Activated naive CD8-positive, alpha-beta T cell treated with anti-CD3 and anti-CD28 coated beads, Interleukin-2, amount 10 ng/mL, durations not matched to agents 7 days and 5 days (primary cell): ENCODE results near the gene IL12RB1. TPM values are rescaled to one million over a fixed set of nuclear protein-coding genes. Genes with fewer than 3 reads are reported as not detected.
A peak's percentile ranks its signal among the peaks of the same experiment; 100 is the strongest.

Source experiments
- ATAC-seq: fragments of 150-1000 bp; cut with Tn5 transposase; one replicate; pipeline ENCODE4 v1.10.0; 2021; ENCODE audit warnings: low read depth, moderate library complexity
- POLR2A ChIA-PET: fragments of 350-600 bp; sonication (Branson Sonifier 250); formaldehyde crosslinking; loops from one replicate; lab custom pipeline; 2021; ENCODE audit warnings: antibody characterized with exemption; lab: Charles Lee
- DNase-seq: peaks from one replicate; pipeline ENCODE4 v3.0.0; 2021
- H3K27ac Mint-ChIP-seq: one replicate; pipeline ENCODE4 v1.8.0; 2022; ENCODE audit warnings: mild to moderate bottlenecking, mixed read lengths
- H3K27me3 Mint-ChIP-seq: one replicate; pipeline ENCODE4 v1.8.0; 2022; ENCODE audit warnings: mild to moderate bottlenecking, moderate library complexity, mixed read lengths
- H3K36me3 Mint-ChIP-seq: one replicate; pipeline ENCODE4 v1.8.0; 2021; ENCODE audit warnings: mild to moderate bottlenecking, mixed read lengths
- H3K4me1 Mint-ChIP-seq: one replicate; pipeline ENCODE4 v1.8.0; 2021; ENCODE audit warnings: mixed read lengths
- H3K4me3 Mint-ChIP-seq: one replicate; pipeline ENCODE4 v1.8.0; 2022; ENCODE audit warnings: mild to moderate bottlenecking, moderate library complexity, mixed read lengths
- H3K9me3 Mint-ChIP-seq: one replicate; pipeline ENCODE4 v1.8.0; 2021; ENCODE audit warnings: mixed read lengths
- total RNA-seq, 2 experiments: library from RNA; stranded (reverse); gene quantifications; one replicate each; pipeline ENCODE4 v1.2.3, GENCODE V29; 2021

The IL12RB1 gene
- total RNA-seq, 2 experiments from 2014 or later, result 52.5 to 56.4 TPM

GRCh38 chr19:18120127-18120526 is 33.4 kb upstream of the IL12RB1 start:
- ATAC-seq (no peak), DNase-seq (no peak)
- Mint-ChIP-seq H3K4me1 (peaks cover 26% of the 10 kb centered on the region), H3K9me3 (no peaks in the 10 kb centered on the region), H3K4me3 (peak overlapping the region; percentile 88), H3K27ac (peak overlapping the region; percentile 97), H3K36me3 (peaks cover 10% of the 10 kb centered on the region), H3K27me3 (no peaks in the 10 kb centered on the region)
- POLR2A ChIA-PET, result interaction anchor here (0.7 to 3.7 kb wide), 11 partner anchors 8 to 184 kb away, joined by 3 to 29 read pairs (median 3); partner anchors contain the start of genes IL12RB1, JUND, MAST3 and PIK3R2

DNA sequence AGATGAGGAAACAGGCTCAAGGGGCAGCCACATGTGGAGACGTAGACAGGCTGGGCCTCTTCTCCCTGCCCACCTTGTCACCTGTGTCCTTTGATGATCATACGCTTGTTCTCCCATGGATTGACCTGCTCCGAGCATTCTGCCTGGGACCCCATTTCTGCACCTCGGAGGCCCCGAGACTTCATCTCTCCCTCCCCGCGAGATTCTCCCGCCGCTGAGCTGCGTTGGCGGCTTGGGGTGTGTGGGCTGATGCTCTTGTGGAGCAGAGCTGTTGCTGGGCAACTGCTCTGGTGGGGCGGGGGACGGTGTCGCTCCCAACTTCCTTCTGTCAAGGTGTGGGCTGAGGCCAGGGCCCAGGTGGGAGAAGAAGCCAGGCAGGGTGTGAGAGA is 33.0 kb upstream of the IL12RB1 start:
- Mint-ChIP-seq H3K9me3 (no peaks in the 10 kb centered on the region), H3K27me3 (no peaks in the 10 kb centered on the region), H3K27ac (peak overlapping the region; percentile 97), H3K36me3 (peaks cover 10% of the 10 kb centered on the region), H3K4me3 (peak overlapping the region; percentile 88), H3K4me1 (peaks cover 26% of the 10 kb centered on the region)
- POLR2A ChIA-PET, result interaction anchor here (0.6 to 3.7 kb wide), 13 partner anchors 8 to 185 kb away, joined by 3 to 29 read pairs (median 3); partner anchors contain the start of genes IL12RB1, JUND, MAST3 and PIK3R2
- ATAC-seq (peak; percentile 55), DNase-seq (peak; percentile 70)

DNA sequence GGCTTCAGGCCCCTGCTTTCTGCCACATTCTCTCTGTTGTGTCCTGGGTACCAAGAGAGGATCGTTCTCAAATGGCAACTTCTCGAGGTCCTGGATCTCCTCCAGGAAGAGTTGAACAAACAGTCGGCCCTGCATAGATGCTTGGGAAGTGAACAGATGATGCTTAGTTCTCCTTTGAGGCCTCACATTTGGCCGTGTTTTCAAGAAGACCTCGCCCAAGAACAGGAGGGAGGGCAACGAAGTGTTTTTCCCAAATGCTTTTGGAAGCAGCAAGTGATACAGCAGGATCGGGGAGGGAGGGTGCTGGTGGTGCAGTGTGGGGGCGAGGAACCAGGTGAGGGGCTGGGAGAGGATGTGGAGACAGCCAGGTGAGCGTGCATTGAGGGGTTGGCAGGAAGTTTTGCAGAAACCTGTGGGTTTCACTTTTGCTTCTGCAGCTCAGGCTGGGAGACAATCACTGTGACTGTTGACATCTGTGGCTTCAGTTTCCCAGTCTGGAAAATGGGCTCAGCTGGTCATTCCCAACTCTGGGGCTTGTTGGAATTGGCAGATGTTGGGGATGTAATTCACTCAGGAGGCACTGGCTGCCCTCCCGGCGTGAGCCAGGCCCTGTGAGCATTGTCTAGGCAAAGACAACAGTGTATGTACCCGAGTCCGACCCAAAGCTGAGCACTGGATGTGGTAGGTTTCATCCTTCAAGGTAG is 32.4 kb upstream of the IL12RB1 start:
- ATAC-seq (peak; percentile 55), DNase-seq (peak; percentile 60)
- H3K27me3 Mint-ChIP-seq, result no peaks in the 10 kb centered on the region
- peak overlapping the region; percentile 97 for H3K27ac Mint-ChIP-seq
- H3K4me3 Mint-ChIP-seq, result peak overlapping the region; percentile 88
- peaks cover 26% of the 10 kb centered on the region for H3K4me1 Mint-ChIP-seq
- H3K36me3 Mint-ChIP-seq, result peaks cover 8% of the 10 kb centered on the region
- POLR2A ChIA-PET, result interaction anchor here (0.6 to 3.7 kb wide), 14 partner anchors 9 to 163 kb away, joined by 3 to 29 read pairs (median 3); partner anchors contain the start of genes IL12RB1, JUND, MAST3 and PIK3R2
- H3K9me3 Mint-ChIP-seq, result no peaks in the 10 kb centered on the region

GRCh38 chr19:18118420-18119012 is 31.8 kb upstream of the IL12RB1 start:
- POLR2A ChIA-PET, result interaction anchor here (0.6 to 3.7 kb wide), 8 partner anchors 10 to 86 kb away, joined by 3 to 29 read pairs (median 3); partner anchors contain the start of genes MAST3, PIK3R2 and RAB3A

GRCh38 chr19:18117692-18118378 is 31.1 kb upstream of the IL12RB1 start:
- H3K27me3 Mint-ChIP-seq, result no peaks in the 10 kb centered on the region
- H3K27ac Mint-ChIP-seq, result peak overlapping the region; percentile 97
- H3K4me3 Mint-ChIP-seq, result peak overlapping the region; percentile 88
- H3K4me1 Mint-ChIP-seq, result peaks cover 29% of the 10 kb centered on the region
- no peaks in the 10 kb centered on the region for H3K9me3 Mint-ChIP-seq
- POLR2A ChIA-PET, result interaction anchor here (0.6 to 3.7 kb wide), 7 partner anchors 10 to 246 kb away, joined by 3 to 29 read pairs (median 3); partner anchors contain the start of genes PIK3R2 and SLC5A5
- ATAC-seq (peak; percentile 62), DNase-seq (peak; percentile 100)
- H3K36me3 Mint-ChIP-seq, result peaks cover 7% of the 10 kb centered on the region

More at GRCh38 chr19:18118420-18119012, 31.8 kb upstream of the IL12RB1 start:
- peak overlapping the region; percentile 97 for H3K27ac Mint-ChIP-seq
- ATAC-seq, result no peak
- no peak for DNase-seq
- H3K4me1 Mint-ChIP-seq, result peaks cover 28% of the 10 kb centered on the region
- peaks cover 7% of the 10 kb centered on the region for H3K36me3 Mint-ChIP-seq
- H3K4me3 Mint-ChIP-seq, result peak overlapping the region; percentile 88
- no peaks in the 10 kb centered on the region for H3K27me3 Mint-ChIP-seq
- no peaks in the 10 kb centered on the region for H3K9me3 Mint-ChIP-seq

- Mint-ChIP-seq H3K4me3 (peak overlapping the region; percentile 71), H3K9me3 (no peaks in the 10 kb centered on the region), H3K36me3 (peaks cover 4% of the 10 kb centered on the region), H3K27ac (peak overlapping the region; percentile 42), H3K4me1 (peaks cover 32% of the 10 kb centered on the region), H3K27me3 (no peaks in the 10 kb centered on the region)
- no peak for ATAC-seq
- POLR2A ChIA-PET, result interaction anchor here (0.6 to 3.7 kb wide), 5 partner anchors 26 to 246 kb away, joined by 3 to 29 read pairs (median 8); partner anchors contain the start of genes PIK3R2 and SLC5A5
- DNase-seq, result peak; percentile 42
These were observed 30.6 kb upstream of the IL12RB1 start for GRCh38 chr19:18117364-18117691.

GRCh38 chr19:18114483-18114882 is 27.7 kb upstream of the IL12RB1 start:
- no peak for ATAC-seq
- POLR2A ChIA-PET, result no interaction called here

DNA sequence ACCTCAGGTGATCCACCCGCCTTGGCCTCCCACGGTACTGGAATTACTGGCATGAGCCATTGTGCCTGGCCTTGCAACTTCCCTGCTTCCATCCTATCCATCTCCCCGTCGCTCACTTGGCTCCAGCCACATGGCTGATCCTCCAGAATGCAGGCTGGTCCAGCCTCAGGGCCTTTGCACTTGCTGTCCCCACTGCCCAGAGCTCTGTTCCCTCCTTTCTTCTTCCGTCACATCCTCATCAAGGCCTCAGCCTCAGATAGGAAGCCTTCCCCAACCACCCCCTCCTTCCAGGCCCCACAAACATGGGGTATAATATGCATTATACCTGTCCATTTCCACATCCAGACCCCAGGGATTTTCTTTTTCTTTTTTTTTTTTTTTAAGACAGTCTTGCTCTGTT is 27.1 kb upstream of the IL12RB1 start:
- Mint-ChIP-seq H3K4me1 (peaks cover 25% of the 10 kb centered on the region), H3K9me3 (no peaks in the 10 kb centered on the region), H3K4me3 (no peak overlapping the region), H3K27me3 (no peaks in the 10 kb centered on the region), H3K27ac (no peak overlapping the region), H3K36me3 (peaks cover 4% of the 10 kb centered on the region)
- ATAC-seq (no peak), DNase-seq (no peak)
- POLR2A ChIA-PET, result interaction anchor here (1.2 kb wide), 2 partner anchors 17 to 39 kb away, joined by 3 read pairs; partner anchors contain the start of gene MAST3

More at GRCh38 chr19:18114483-18114882, 27.7 kb upstream of the IL12RB1 start:
- Mint-ChIP-seq H3K4me3 (no peak overlapping the region), H3K9me3 (no peaks in the 10 kb centered on the region), H3K36me3 (peaks cover 4% of the 10 kb centered on the region), H3K27me3 (no peaks in the 10 kb centered on the region), H3K27ac (no peak overlapping the region), H3K4me1 (peaks cover 26% of the 10 kb centered on the region)
- DNase-seq, result no peak

DNA sequence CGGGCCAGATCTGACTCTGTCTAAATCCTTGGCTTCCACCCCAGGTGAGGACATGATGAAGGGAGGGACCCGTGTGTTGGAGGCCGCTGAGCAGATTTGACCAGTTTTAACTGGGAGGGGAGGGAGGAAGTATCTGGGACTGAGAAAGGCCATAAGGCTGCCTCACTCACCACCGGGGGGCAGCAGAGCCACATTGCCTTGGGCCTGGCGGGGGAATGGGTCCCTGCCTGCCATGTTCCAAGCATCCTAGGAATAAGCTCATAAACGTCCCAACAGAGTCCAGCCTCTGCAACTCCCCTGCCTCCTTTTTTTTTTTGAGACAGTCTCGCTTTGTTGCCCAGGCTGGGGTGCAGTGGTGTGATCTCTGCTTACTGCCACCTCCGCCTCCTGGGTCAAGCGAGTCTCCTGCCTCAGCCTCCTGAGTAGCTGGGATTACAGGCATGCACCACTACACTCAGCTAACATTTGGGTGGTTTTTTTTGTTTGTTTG is 26.3 kb upstream of the IL12RB1 start:
- Mint-ChIP-seq H3K4me1 (peaks cover 22% of the 10 kb centered on the region), H3K27me3 (no peaks in the 10 kb centered on the region), H3K4me3 (no peak overlapping the region), H3K9me3 (no peaks in the 10 kb centered on the region), H3K36me3 (peaks cover 4% of the 10 kb centered on the region), H3K27ac (no peak overlapping the region)
- ATAC-seq (peak; percentile 42), DNase-seq (peak; percentile 86)
- POLR2A ChIA-PET, result interaction anchor here (0.6 to 1.2 kb wide), 3 partner anchors 16 to 41 kb away, joined by 3 to 5 read pairs (median 3); partner anchors contain the start of gene MAST3

GRCh38 chr19:18110609-18111232 is 24.0 kb upstream of the IL12RB1 start:
- ATAC-seq, result no peak
- H3K27me3 Mint-ChIP-seq, result no peaks in the 10 kb centered on the region
- POLR2A ChIA-PET, result interaction anchor here (0.9 to 3.2 kb wide), 8 partner anchors 9 to 103 kb away, joined by 3 to 21 read pairs (median 5); partner anchors contain the start of gene IL12RB1
- DNase-seq, result no peak
- H3K4me1 Mint-ChIP-seq, result peaks cover 18% of the 10 kb centered on the region
- peaks cover 4% of the 10 kb centered on the region for H3K36me3 Mint-ChIP-seq
- peak overlapping the region; percentile 45 for H3K27ac Mint-ChIP-seq
- H3K9me3 Mint-ChIP-seq, result no peaks in the 10 kb centered on the region
- H3K4me3 Mint-ChIP-seq, result peak overlapping the region; percentile 75

DNA sequence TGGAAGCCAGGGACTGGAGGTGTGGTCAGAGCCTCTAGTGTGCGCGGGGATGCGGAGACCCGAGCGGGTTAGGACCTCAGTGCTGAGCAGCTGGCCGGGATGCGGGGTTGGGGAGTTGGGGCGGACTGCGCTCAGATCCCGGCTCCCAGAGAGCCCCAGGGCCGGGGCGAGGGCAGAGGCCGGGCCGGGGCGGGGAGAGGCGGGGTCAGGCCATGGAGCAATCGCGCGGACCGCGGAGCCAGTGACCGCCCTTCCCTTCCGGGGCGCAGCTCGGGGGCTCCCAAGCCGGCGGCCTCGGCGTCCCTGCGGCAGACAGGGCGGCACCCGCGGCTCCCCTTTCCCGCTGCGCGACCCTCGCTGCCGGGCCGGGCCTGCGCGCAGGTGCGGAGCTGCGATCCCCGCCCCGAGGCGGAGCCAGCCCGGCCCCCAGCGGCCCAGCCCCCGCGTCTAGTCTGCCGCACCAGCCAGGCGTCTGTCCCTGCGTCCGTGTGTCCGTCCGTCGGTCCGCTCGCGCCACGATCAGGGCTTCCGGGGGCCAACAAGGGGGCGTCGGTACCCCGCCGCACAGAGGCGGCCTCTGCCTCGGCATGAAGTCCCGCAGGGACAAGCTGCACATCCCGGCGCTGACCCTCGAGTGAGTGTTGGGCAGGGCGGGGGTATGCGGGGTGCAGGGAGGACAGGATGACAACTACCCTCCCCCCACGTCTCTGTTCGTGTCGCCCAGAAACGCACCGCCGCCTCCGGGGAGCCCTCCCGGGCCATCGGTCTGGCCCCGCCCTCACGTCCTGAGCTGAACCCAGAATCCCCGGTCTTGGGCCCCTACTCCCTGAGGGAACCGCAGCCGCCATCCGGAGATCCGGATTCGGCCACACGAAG is 23.2 kb upstream of the IL12RB1 start:
- Mint-ChIP-seq H3K4me1 (peaks cover 15% of the 10 kb centered on the region), H3K9me3 (no peaks in the 10 kb centered on the region)

More for the DNA sequence above, 23.2 kb upstream of the IL12RB1 start:
- DNase-seq, result peak; percentile 75
- POLR2A ChIA-PET, result interaction anchor here (0.9 to 3.2 kb wide), 8 partner anchors 10 to 102 kb away, joined by 3 to 21 read pairs (median 5); partner anchors contain the start of gene IL12RB1
- peak overlapping the region; percentile 75 for H3K4me3 Mint-ChIP-seq
- no peaks in the 10 kb centered on the region for H3K27me3 Mint-ChIP-seq
- peaks cover 4% of the 10 kb centered on the region for H3K36me3 Mint-ChIP-seq
- peak; percentile 77 for ATAC-seq
- H3K27ac Mint-ChIP-seq, result peak overlapping the region; percentile 45
